SH-SY5Y (cell line): ENCODE measurements around the gene SLC1A2.
A peak's percentile ranks its signal among the peaks of the same experiment; 100 is the strongest.

Source experiments
- GATA2 ChIP-seq: IDR thresholded peaks from 2 replicates; pipeline ENCODE4 v1.6.1; 2011; ENCODE audit warnings: mild to moderate bottlenecking, low read depth, low read length
- GATA3 ChIP-seq: IDR thresholded peaks from 2 replicates; pipeline ENCODE4 v1.6.1; 2011; ENCODE audit warnings: low read depth, mild to moderate bottlenecking, low read length, moderate library complexity

Gene SLC1A2

GRCh38 chr11:35235157-35235468 lies 184.2 kb downstream of the SLC1A2 start:
- no peak for TF ChIP-seq GATA3

- TF ChIP-seq GATA3: no peak
- no peak for TF ChIP-seq GATA2
These were observed 184.8 kb downstream of the SLC1A2 start for GRCh38 chr11:35234460-35235156.

- TF ChIP-seq GATA3 (no peak), GATA2 (no peak)
These were observed 185.8 kb downstream of the SLC1A2 start for GRCh38 chr11:35233518-35233917.

GRCh38 chr11:35232891-35233330 lies 186.4 kb downstream of the SLC1A2 start:
- TF ChIP-seq GATA3 (no peak), GATA2 (no peak)

GRCh38 chr11:35231076-35231860 lies 188.1 kb downstream of the SLC1A2 start:
- TF ChIP-seq GATA2 (no peak), GATA3 (no peak)

- TF ChIP-seq GATA2 (no peak), GATA3 (no peak)
These were observed 189.0 kb downstream of the SLC1A2 start for GRCh38 chr11:35230388-35230787.

- TF ChIP-seq GATA3: no peak
- TF ChIP-seq GATA2: no peak
These were observed 191.0 kb downstream of the SLC1A2 start for GRCh38 chr11:35228328-35228725.

GRCh38 chr11:35227576-35228327 lies 191.6 kb downstream of the SLC1A2 start:
- TF ChIP-seq GATA3 (no peak), GATA2 (no peak)

- TF ChIP-seq GATA2 (no peak), GATA3 (no peak)
These were observed 193.3 kb downstream of the SLC1A2 start for GRCh38 chr11:35225946-35226520.

- TF ChIP-seq GATA2 (no peak), GATA3 (no peak)
These were observed 195.4 kb downstream of the SLC1A2 start for GRCh38 chr11:35223991-35224390.

- peak; percentile 90 for TF ChIP-seq GATA2
- no peak for TF ChIP-seq GATA3
These were observed 196.0 kb downstream of the SLC1A2 start for GRCh38 chr11:35223371-35223796.

GRCh38 chr11:35218956-35219355 lies 200.4 kb downstream of the SLC1A2 start:
- no peak for TF ChIP-seq GATA3
- no peak for TF ChIP-seq GATA2

GRCh38 chr11:35216962-35217678 lies 202.2 kb downstream of the SLC1A2 start:
- TF ChIP-seq GATA3: no peak
- TF ChIP-seq GATA2: no peak
